ENCODE measurements around the gene TMX4.

- TF ChIP-seq ZNF747 (tag by site-specific recombination; IDR thresholded peaks at IDR 0.05) (no peak), CTCF (tag by site-specific recombination; IDR thresholded peaks at IDR 0.05) (no peak), ZNF274 (IDR thresholded peaks at IDR 0.05; ENCODE audit: low read length) (no peak), ZNF274 (tag by site-specific recombination; IDR thresholded peaks at IDR 0.05; ENCODE audit: borderline replicate concordance) (no peak), ZBTB26 (tag by site-specific recombination; optimal IDR thresholded peaks at IDR 0.05) (no peak), ZNF26 (tag by site-specific recombination; IDR thresholded peaks at IDR 0.05) (no peak), BCL6B (tag by site-specific recombination; IDR thresholded peaks at IDR 0.05) (no peak)
These were observed 35.5 kb upstream of the TMX4 start for GRCh38 chr20:8055096-8055495.

All from HEK293 (cell line).